Measurements from ENCODE around the gene PAXX. TPM values are rescaled to one million over a fixed set of nuclear protein-coding genes. Genes with fewer than 3 reads are reported as not detected.
"Not testable (repeated sequence)": the region's sequence is repeated elsewhere in the genome, so short reads cannot be mapped to it uniquely, and the experiment has no call there.

Gene PAXX
- total RNA-seq, 1 experiment from 2014 or later: 113 TPM

DNA sequence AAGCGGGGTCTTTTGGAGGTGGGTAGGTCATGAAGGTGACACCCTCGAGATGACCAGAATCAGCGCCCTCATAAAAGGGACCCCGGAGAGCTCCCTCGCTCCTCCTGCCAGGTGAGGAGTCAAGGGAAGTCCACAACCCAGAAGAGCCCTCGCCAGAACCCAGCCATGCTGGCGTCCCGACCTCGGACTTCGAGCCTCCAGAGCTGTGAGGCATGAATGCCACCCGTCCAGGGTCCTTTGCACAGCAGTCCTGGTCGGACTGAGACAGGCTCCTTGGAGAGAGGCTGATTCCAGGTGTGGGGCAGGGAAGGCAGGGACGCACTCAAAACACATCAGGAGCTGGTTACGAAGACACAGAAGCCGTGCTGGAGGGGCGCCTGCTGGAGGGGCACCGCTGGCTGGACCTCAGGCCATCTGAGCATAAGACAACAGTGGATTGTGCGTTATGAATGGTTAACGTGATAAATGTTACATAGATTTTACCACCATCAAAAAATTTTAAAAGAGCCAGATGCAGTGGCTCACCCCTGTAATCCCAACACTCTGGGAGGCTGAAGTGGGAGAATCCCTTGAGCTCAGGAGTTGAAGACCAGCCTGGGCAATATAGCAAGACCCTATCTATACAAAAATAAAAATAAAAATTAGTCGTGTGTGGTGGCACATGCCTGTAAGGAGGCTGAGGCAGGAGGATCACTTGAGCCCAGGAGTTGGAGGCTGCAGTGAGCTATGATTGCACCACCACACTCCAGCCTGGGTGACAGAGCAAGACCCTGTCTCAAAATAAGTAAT is 9.8 kb downstream of the PAXX start:
- no peak overlapping the region for H2AFZ ChIP-seq (ENCODE audit: low read length)
- H3K9me3 ChIP-seq (ENCODE audit: low read length): no peaks in the 10 kb centered on the region
- CTCF ChIA-PET: interaction anchor here (1.6 kb wide), 1 partner anchor 28 kb away, joined by 12 read pairs; no protein-coding TSS in a partner anchor
- no TSS peak for BruUV-seq (replicated peaks)
- no peak for DNase-seq
- no peaks in the 10 kb centered on the region for H3K36me3 ChIP-seq (ENCODE audit: low read depth, low read length)
- no peaks in the 10 kb centered on the region for H4K20me1 ChIP-seq (ENCODE audit: low read length)
- POLR2A ChIA-PET (ENCODE audit: unreplicated experiment): no interaction called here
- no peak overlapping the region for H3K9ac ChIP-seq (ENCODE audit: low read length)
- H3K9me2 ChIP-seq (replicated peaks; ENCODE audit: low read length): no peaks in the 10 kb centered on the region
- H3K4me2 ChIP-seq (ENCODE audit: low read length): no peak overlapping the region
- no peak for ATAC-seq
- no peaks in the 10 kb centered on the region for H3F3A ChIP-seq (ENCODE audit: low read length, unreplicated experiment)
- H3K79me2 ChIP-seq (ENCODE audit: low read length): no peaks in the 10 kb centered on the region
- peaks cover 4% of the 10 kb centered on the region for H3K4me1 ChIP-seq (ENCODE audit: insufficient read depth, low read length)
- H3K27me3 ChIP-seq (ENCODE audit: low read length): no peaks in the 10 kb centered on the region
- H3K27ac ChIP-seq (ENCODE audit: low read length): no peak overlapping the region
- no peak overlapping the region for H3K4me3 ChIP-seq (ENCODE audit: low read length)
- TF ChIP-seq EZH2 (IDR thresholded peaks at IDR 0.05; ENCODE audit: low read length, unreplicated experiment): no peak
- no peak for TF ChIP-seq CTCF (conservative IDR thresholded peaks at IDR 0.05; ENCODE audit: low read depth, low read length)
- no peak for TF ChIP-seq EZH2phosphoT487 (IDR thresholded peaks at IDR 0.05; ENCODE audit: borderline replicate concordance, low read length)
- intact Hi-C loops (cut with micrococcal nuclease): no loop called here

- no peaks in the 10 kb centered on the region for H3K9me2 ChIP-seq (replicated peaks; ENCODE audit: low read length)
- no peak overlapping the region for H2AFZ ChIP-seq (ENCODE audit: low read length)
- ATAC-seq: no peak
- H3K9me3 ChIP-seq (ENCODE audit: low read length): no peaks in the 10 kb centered on the region
- H3K36me3 ChIP-seq (ENCODE audit: low read depth, low read length): no peaks in the 10 kb centered on the region
- no peaks in the 10 kb centered on the region for H3F3A ChIP-seq (ENCODE audit: low read length, unreplicated experiment)
- intact Hi-C loops (cut with micrococcal nuclease): no loop called here
- H4K20me1 ChIP-seq (ENCODE audit: low read length): no peaks in the 10 kb centered on the region
- H3K4me1 ChIP-seq (ENCODE audit: insufficient read depth, low read length): no peaks in the 10 kb centered on the region
- H3K27me3 ChIP-seq (ENCODE audit: low read length): no peaks in the 10 kb centered on the region
- no peak for DNase-seq
- BruUV-seq (replicated peaks): no TSS peak
- no peak overlapping the region for H3K27ac ChIP-seq (ENCODE audit: low read length)
- TF ChIP-seq CTCF (conservative IDR thresholded peaks at IDR 0.05; ENCODE audit: low read depth, low read length) (no peak), EZH2 (IDR thresholded peaks at IDR 0.05; ENCODE audit: low read length, unreplicated experiment) (no peak), EZH2phosphoT487 (IDR thresholded peaks at IDR 0.05; ENCODE audit: borderline replicate concordance, low read length) (no peak)
- ChIA-PET POLR2A (ENCODE audit: unreplicated experiment) (no interaction called here), CTCF (no interaction called here)
- H3K79me2 ChIP-seq (ENCODE audit: low read length): no peaks in the 10 kb centered on the region
- H3K9ac ChIP-seq (ENCODE audit: low read length): no peak overlapping the region
- no peak overlapping the region for H3K4me2 ChIP-seq (ENCODE audit: low read length)
- no peak overlapping the region for H3K4me3 ChIP-seq (ENCODE audit: low read length)
These were observed 10.4 kb downstream of the PAXX start for GRCh38 chr9:137002646-137003041.

- BruUV-seq (replicated peaks); H3K27ac ChIP-seq (ENCODE audit: low read length); POLR2A ChIA-PET (ENCODE audit: unreplicated experiment); H3K9me2 ChIP-seq (replicated peaks; ENCODE audit: low read length); H3K9me3 ChIP-seq (ENCODE audit: low read length); intact Hi-C loops (cut with micrococcal nuclease); H4K20me1 ChIP-seq (ENCODE audit: low read length); H2AFZ ChIP-seq (ENCODE audit: low read length); CTCF ChIA-PET; H3K4me1 ChIP-seq (ENCODE audit: insufficient read depth, low read length); H3K4me2 ChIP-seq (ENCODE audit: low read length); H3F3A ChIP-seq (ENCODE audit: low read length, unreplicated experiment); DNase-seq; H3K9ac ChIP-seq (ENCODE audit: low read length); H3K79me2 ChIP-seq (ENCODE audit: low read length); ATAC-seq; H3K4me3 ChIP-seq (ENCODE audit: low read length); H3K27me3 ChIP-seq (ENCODE audit: low read length); H3K36me3 ChIP-seq (ENCODE audit: low read depth, low read length): not testable (repeated sequence)
These were observed 12.1 kb downstream of the PAXX start for GRCh38 chr9:137004285-137004684.
